HG03460 (cell line): Measurements from ENCODE around the gene UBR3.
"Not testable (repeated sequence)": the region's sequence is repeated elsewhere in the genome, so short reads cannot be mapped to it uniquely, and the experiment has no call there.

Experiments
- ATAC-seq: cut with Tn5 transposase; IDR thresholded peaks from one replicate; pipeline ENCODE4 v1.9.1; 2021; ENCODE audit not compliant: unreplicated experiment

UBR3 gene

GRCh38 chr2:169823996-169824372 lies 3.3 kb upstream of the UBR3 start:
- ATAC-seq, result no peak

- peak; percentile 62 for ATAC-seq
Observed at GRCh38 chr2:169824373-169825333, 2.6 kb upstream of the UBR3 start, which contains the start of gene METTL5. Gene METTL5, minus strand, starts transcription at chr2:169824905. Its CDS starts 308 bp downstream, at chr2:169824597.

GRCh38 chr2:169828141-169828811 lies 1.0 kb downstream of the UBR3 start:
- ATAC-seq, result peak; percentile 25

- no peak for ATAC-seq
Observed at GRCh38 chr2:169834401-169834800, 7.1 kb downstream of the UBR3 start.

- ATAC-seq, result no peak
Observed at GRCh38 chr2:169838743-169839489, 11.7 kb downstream of the UBR3 start.

- ATAC-seq, result no peak
Observed at GRCh38 chr2:169839954-169840746, 12.9 kb downstream of the UBR3 start.

GRCh38 chr2:169840747-169841142 lies 13.5 kb downstream of the UBR3 start:
- no peak for ATAC-seq

GRCh38 chr2:169841625-169842024 lies 14.4 kb downstream of the UBR3 start:
- not testable (repeated sequence) for ATAC-seq

- no peak for ATAC-seq
Observed at GRCh38 chr2:169845016-169845415, 17.8 kb downstream of the UBR3 start.

- ATAC-seq, result not testable (repeated sequence)
Observed at GRCh38 chr2:169848959-169849693, 21.9 kb downstream of the UBR3 start.

GRCh38 chr2:169849710-169850109 lies 22.5 kb downstream of the UBR3 start:
- no peak for ATAC-seq

GRCh38 chr2:169853041-169853668 lies 25.9 kb downstream of the UBR3 start:
- ATAC-seq, result no peak

- ATAC-seq, result not testable (repeated sequence)
Observed at GRCh38 chr2:169855281-169856258, 28.3 kb downstream of the UBR3 start.

GRCh38 chr2:169859423-169859822 lies 32.2 kb downstream of the UBR3 start:
- ATAC-seq, result no peak

GRCh38 chr2:169860149-169860548 lies 32.9 kb downstream of the UBR3 start:
- no peak for ATAC-seq

GRCh38 chr2:169862816-169863215 lies 35.6 kb downstream of the UBR3 start:
- no peak for ATAC-seq

GRCh38 chr2:169865492-169865891 lies 38.2 kb downstream of the UBR3 start:
- no peak for ATAC-seq

- not testable (repeated sequence) for ATAC-seq
Observed at GRCh38 chr2:169866230-169866629, 39.0 kb downstream of the UBR3 start.
